ENCODE data around the gene VPS51. TPM values are rescaled to one million over a fixed set of nuclear protein-coding genes. Genes with fewer than 3 reads are reported as not detected.

VPS51 gene
- polyA plus RNA-seq, 2 donors, result 62.3 to 70.4 TPM

DNA sequence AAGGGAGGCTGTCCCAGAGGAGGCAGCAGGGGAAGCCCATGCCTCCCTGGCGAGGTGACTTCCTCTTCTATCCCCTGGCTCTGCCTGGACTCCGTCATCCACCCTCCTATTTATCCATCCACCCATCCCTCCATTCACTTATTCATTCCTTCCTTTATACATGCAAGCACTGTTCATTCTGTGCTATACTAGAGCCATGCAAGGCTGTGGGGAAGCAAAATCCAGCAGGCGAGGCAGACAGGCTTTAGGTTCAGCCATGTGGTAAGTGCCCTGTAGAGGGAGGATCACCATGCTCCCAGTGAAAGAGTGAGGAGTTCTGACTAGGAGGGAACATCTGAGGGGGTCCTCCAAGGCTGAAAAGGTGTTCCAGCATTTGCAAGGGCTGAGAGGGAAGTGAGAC is 36.5 kb upstream of the VPS51 start:
- no peaks in the 10 kb centered on the region for H3K9me3 ChIP-seq (ENCODE audit: control insufficient read depth in 2 of 2, insufficient read depth in 1 of 2, low read depth in 1 of 2, low read length in 1 of 2)
- H3K36me3 ChIP-seq (ENCODE audit: control insufficient read depth in 2 of 2, insufficient read depth in 2 of 2, low read length in 1 of 2), result no peaks in the 10 kb centered on the region
- peaks cover 0 to 4% of the 10 kb centered on the region in 2 donors for H3K4me1 ChIP-seq (ENCODE audit: control insufficient read depth in 2 of 2, insufficient read depth in 2 of 2, low read length in 1 of 2)
- WGBS, 2 donors, result 56 to 67% methylated on average over 3 of the region's 3 CpGs
- H3K27ac ChIP-seq (ENCODE audit: low read depth in 2 of 2, low read length in 1 of 2), result no peak overlapping the region
- H3K27me3 ChIP-seq (ENCODE audit: control insufficient read depth in 1 of 2, insufficient read depth in 2 of 2, low read length in 2 of 2), result no peaks in the 10 kb centered on the region
- no peak overlapping the region for H3K4me3 ChIP-seq (ENCODE audit: low read depth in 1 of 2, low read length in 2 of 2)

DNA sequence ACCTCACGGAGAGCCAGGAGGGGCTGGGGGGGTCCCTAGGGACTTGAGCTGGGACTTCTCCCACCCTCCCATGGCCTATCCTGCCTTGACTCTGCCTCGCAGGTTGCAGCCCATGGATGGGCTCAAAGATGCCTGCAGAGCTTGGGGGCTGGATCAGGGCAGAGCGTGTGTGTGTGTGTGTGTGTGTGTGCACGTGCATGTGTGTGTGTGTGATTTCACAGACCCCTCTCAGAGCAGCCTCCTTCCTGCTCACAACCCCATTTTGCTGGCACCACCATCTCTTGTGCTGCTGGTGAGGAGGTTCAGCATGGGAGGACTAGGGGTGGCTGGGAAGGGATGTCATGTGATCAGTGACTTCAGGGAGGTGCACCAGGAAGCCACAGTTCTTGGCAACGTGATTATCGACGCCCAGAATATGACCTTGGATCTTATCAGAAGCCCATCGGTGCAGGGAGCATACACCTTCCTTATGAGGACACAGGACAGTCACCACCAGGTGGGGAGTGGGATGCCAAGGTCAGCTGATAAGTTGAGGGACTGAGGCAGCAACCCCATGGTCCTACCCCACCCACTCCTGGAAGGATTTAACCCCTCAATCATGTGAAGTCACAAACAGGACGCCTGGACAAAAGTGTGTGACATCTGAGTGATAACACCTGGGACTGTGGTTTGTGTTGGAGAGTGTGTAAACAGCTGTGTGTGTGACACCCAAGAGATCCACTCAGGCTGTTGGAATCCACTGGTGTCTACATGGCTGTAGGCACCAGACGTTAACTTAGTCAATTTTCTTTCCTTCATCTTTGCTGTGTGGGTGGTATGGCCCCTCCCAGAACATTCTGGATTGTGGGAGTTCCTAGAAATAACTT is 35.8 kb upstream of the VPS51 start:
- Histone ChIP-seq H3K27me3 (ENCODE audit: control insufficient read depth in 1 of 2, insufficient read depth in 2 of 2, low read length in 2 of 2) (no peaks in the 10 kb centered on the region), H3K36me3 (ENCODE audit: control insufficient read depth in 2 of 2, insufficient read depth in 2 of 2, low read length in 1 of 2) (no peaks in the 10 kb centered on the region), H3K4me3 (ENCODE audit: low read depth in 1 of 2, low read length in 2 of 2) (no peak overlapping the region), H3K27ac (ENCODE audit: low read depth in 2 of 2, low read length in 1 of 2) (no peak overlapping the region), H3K4me1 (ENCODE audit: control insufficient read depth in 2 of 2, insufficient read depth in 2 of 2, low read length in 1 of 2) (peaks cover 0 to 4% of the 10 kb centered on the region in 2 donors), H3K9me3 (ENCODE audit: control insufficient read depth in 2 of 2, insufficient read depth in 1 of 2, low read depth in 1 of 2, low read length in 1 of 2) (no peaks in the 10 kb centered on the region)
- 47 to 53% methylated on average over 10 of the region's 10 CpGs for WGBS, 2 donors

DNA sequence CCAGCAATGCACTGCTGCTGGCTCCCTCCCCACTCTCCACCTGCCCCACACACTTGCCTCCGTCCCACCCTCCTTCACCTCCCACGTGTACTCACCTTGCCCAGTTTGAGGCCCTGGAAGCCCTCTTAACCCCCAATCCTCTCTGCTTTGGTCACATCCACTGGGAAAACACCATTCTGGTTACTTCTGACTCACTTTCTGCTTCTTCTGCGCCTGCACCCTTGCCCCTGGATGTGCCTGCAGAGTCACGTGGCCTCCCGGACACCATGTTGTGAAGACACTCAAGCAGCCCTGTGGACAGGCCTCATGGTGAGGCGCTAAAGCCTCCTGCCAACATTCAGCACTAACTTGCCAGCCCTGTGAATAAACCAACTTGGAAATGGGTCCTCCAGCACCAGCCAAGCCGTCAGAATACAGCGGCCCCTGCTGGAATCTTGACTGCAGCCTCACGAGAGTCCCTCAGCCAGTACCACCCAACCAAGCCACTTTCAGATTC is 35.1 kb upstream of the VPS51 start:
- Histone ChIP-seq H3K4me3 (ENCODE audit: low read depth in 1 of 2, low read length in 2 of 2) (no peak overlapping the region), H3K36me3 (ENCODE audit: control insufficient read depth in 2 of 2, insufficient read depth in 2 of 2, low read length in 1 of 2) (no peaks in the 10 kb centered on the region), H3K27ac (ENCODE audit: low read depth in 2 of 2, low read length in 1 of 2) (no peak overlapping the region), H3K27me3 (ENCODE audit: control insufficient read depth in 1 of 2, insufficient read depth in 2 of 2, low read length in 2 of 2) (no peaks in the 10 kb centered on the region), H3K9me3 (ENCODE audit: control insufficient read depth in 2 of 2, insufficient read depth in 1 of 2, low read depth in 1 of 2, low read length in 1 of 2) (no peaks in the 10 kb centered on the region), H3K4me1 (ENCODE audit: control insufficient read depth in 2 of 2, insufficient read depth in 2 of 2, low read length in 1 of 2) (peaks cover 0 to 4% of the 10 kb centered on the region in 2 donors)
- WGBS, 2 donors, result 69 to 76% methylated on average over 9 of the region's 9 CpGs

DNA sequence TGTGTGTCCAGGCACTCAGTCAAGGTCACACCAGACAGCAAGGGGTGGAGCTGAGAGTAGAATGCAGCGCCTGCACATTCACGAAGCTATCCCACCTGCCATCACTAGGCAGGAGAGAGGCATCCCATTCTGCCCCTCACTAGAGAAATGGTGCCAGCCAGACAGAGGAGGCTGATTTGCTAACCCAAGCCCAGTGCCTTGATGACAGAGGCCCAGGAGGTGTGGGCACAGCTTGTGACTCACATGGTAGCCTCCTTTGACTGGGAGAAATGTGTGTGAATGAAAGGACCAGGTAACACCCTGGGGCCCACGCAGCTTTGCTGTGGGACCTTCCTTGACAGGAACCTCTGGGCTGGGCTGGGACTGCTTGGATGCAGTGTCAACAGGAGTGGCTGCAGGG is 32.5 kb upstream of the VPS51 start:
- Histone ChIP-seq H3K36me3 (ENCODE audit: control insufficient read depth in 2 of 2, insufficient read depth in 2 of 2, low read length in 1 of 2) (no peaks in the 10 kb centered on the region), H3K4me3 (ENCODE audit: low read depth in 1 of 2, low read length in 2 of 2) (no peak overlapping the region), H3K27ac (ENCODE audit: low read depth in 2 of 2, low read length in 1 of 2) (no peak overlapping the region), H3K9me3 (ENCODE audit: control insufficient read depth in 2 of 2, insufficient read depth in 1 of 2, low read depth in 1 of 2, low read length in 1 of 2) (no peaks in the 10 kb centered on the region), H3K27me3 (ENCODE audit: control insufficient read depth in 1 of 2, insufficient read depth in 2 of 2, low read length in 2 of 2) (no peaks in the 10 kb centered on the region), H3K4me1 (ENCODE audit: control insufficient read depth in 2 of 2, insufficient read depth in 2 of 2, low read length in 1 of 2) (peaks cover 0 to 4% of the 10 kb centered on the region in 2 donors)
- 67 to 76% methylated on average over 3 of the region's 3 CpGs for WGBS, 2 donors

DNA sequence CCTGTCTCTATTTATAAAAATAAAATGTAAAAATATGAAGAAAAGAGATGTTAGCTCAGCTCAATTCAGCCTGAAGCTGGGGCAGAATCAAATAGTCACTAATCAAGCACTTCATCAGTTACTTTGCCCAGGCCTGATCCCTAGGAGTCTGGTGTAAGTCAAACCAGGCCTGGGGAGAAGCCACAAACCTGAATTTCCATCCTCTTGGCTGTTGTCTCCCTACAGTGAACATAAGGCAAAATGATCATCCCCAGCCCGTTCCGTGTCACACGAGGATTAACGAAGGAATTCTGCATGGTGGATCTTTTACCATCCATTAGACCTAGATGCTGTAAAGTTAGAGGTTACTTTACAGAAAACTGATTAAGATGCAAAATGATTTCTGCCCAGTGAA is 31.2 kb upstream of the VPS51 start:
- 81 to 85% methylated on average over 4 of the region's 4 CpGs for WGBS, 2 donors
- Histone ChIP-seq H3K4me1 (ENCODE audit: control insufficient read depth in 2 of 2, insufficient read depth in 2 of 2, low read length in 1 of 2) (peaks cover 0 to 4% of the 10 kb centered on the region in 2 donors), H3K27ac (ENCODE audit: low read depth in 2 of 2, low read length in 1 of 2) (no peak overlapping the region), H3K36me3 (ENCODE audit: control insufficient read depth in 2 of 2, insufficient read depth in 2 of 2, low read length in 1 of 2) (no peaks in the 10 kb centered on the region), H3K4me3 (ENCODE audit: low read depth in 1 of 2, low read length in 2 of 2) (no peak overlapping the region), H3K27me3 (ENCODE audit: control insufficient read depth in 1 of 2, insufficient read depth in 2 of 2, low read length in 2 of 2) (no peaks in the 10 kb centered on the region), H3K9me3 (ENCODE audit: control insufficient read depth in 2 of 2, insufficient read depth in 1 of 2, low read depth in 1 of 2, low read length in 1 of 2) (no peaks in the 10 kb centered on the region)

DNA sequence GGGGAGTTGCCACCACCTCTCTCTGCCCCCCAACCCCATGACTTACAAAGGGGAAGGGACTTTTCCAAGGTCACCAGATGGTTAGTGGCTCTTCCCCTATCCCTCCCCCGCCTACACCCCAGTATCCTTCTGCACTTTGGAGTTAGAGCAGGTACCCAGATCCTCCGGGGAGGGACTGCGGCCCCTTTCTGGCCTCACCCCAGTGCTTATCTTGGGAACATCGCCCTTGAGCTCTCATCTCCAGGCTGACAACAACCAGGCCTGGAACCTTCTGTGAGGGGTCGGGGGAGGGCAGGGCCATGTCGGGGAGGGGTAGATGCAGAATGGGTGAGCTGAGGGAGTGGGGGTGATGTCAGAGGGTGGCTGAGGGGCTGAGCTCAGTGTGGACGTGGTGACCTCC is 30.2 kb upstream of the VPS51 start:
- Histone ChIP-seq H3K27me3 (ENCODE audit: control insufficient read depth in 1 of 2, insufficient read depth in 2 of 2, low read length in 2 of 2) (no peaks in the 10 kb centered on the region), H3K9me3 (ENCODE audit: control insufficient read depth in 2 of 2, insufficient read depth in 1 of 2, low read depth in 1 of 2, low read length in 1 of 2) (no peaks in the 10 kb centered on the region)
- WGBS, 2 donors, result 83 to 84% methylated on average over 7 of the region's 7 CpGs

DNA sequence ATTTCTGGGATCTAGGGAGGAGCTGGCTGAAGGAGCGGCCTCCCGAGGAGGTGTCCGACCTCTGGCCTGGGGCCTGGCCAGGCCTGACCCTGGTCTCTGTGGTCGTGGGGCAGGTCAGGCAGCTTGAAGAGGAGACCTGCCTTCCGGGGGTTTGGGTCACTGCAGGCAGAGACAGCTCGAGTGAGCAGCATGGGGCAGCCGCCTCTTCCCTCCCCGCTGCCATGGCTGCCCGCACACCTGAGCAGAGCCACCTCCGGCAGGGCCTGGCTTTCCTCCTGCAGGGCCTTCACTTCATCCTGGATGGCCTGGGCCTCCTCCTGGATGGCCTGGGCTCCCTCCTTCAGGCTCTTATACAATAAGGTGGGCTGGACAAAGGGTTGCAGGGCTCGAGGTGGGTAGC is 29.7 kb upstream of the VPS51 start:
- Histone ChIP-seq H3K9me3 (ENCODE audit: control insufficient read depth in 2 of 2, insufficient read depth in 1 of 2, low read depth in 1 of 2, low read length in 1 of 2) (no peaks in the 10 kb centered on the region), H3K27ac (ENCODE audit: low read depth in 2 of 2, low read length in 1 of 2) (no peak overlapping the region), H3K4me3 (ENCODE audit: low read depth in 1 of 2, low read length in 2 of 2) (no peak overlapping the region), H3K36me3 (ENCODE audit: control insufficient read depth in 2 of 2, insufficient read depth in 2 of 2, low read length in 1 of 2) (no peaks in the 10 kb centered on the region), H3K27me3 (ENCODE audit: control insufficient read depth in 1 of 2, insufficient read depth in 2 of 2, low read length in 2 of 2) (no peaks in the 10 kb centered on the region), H3K4me1 (ENCODE audit: control insufficient read depth in 2 of 2, insufficient read depth in 2 of 2, low read length in 1 of 2) (peaks cover 0 to 2% of the 10 kb centered on the region in 2 donors)
- 76 to 80% methylated on average over 10 to 11 of the region's 11 CpGs for WGBS, 2 donors

More for the DNA sequence above, 30.2 kb upstream of the VPS51 start:
- Histone ChIP-seq H3K4me3 (ENCODE audit: low read depth in 1 of 2, low read length in 2 of 2) (no peak overlapping the region), H3K27ac (ENCODE audit: low read depth in 2 of 2, low read length in 1 of 2) (no peak overlapping the region), H3K4me1 (ENCODE audit: control insufficient read depth in 2 of 2, insufficient read depth in 2 of 2, low read length in 1 of 2) (peaks cover 0 to 2% of the 10 kb centered on the region in 2 donors), H3K36me3 (ENCODE audit: control insufficient read depth in 2 of 2, insufficient read depth in 2 of 2, low read length in 1 of 2) (no peaks in the 10 kb centered on the region)

DNA sequence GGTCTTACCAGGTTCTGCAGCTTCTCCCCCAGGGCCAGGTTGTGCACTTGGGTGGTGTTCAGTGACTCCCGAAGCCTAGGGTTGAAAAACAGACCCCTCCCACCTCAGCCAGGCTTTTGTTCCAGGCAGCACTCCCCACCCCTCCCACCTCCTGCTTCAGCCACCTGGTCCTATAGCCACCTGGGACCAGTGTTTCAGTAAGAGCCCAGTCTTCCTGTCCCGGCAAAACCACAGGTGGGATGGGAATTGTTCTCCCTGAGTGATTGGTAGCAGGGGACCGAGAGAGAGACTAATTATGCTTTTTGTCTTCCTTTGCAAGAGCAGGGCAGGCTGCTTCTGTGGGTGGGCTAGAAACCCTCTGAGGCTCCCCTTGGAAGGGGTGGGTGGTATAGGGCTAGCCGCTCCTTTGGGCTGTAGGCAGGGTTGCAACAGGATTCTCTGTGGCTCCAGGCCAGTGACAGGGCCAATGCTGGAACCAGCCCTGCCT is 29.2 kb upstream of the VPS51 start:
- no peak overlapping the region for H3K4me3 ChIP-seq (ENCODE audit: low read depth in 1 of 2, low read length in 2 of 2)
- H3K9me3 ChIP-seq (ENCODE audit: control insufficient read depth in 2 of 2, insufficient read depth in 1 of 2, low read depth in 1 of 2, low read length in 1 of 2), result no peaks in the 10 kb centered on the region
- no peaks in the 10 kb centered on the region for H3K36me3 ChIP-seq (ENCODE audit: control insufficient read depth in 2 of 2, insufficient read depth in 2 of 2, low read length in 1 of 2)
- no peaks in the 10 kb centered on the region for H3K27me3 ChIP-seq (ENCODE audit: control insufficient read depth in 1 of 2, insufficient read depth in 2 of 2, low read length in 2 of 2)
- peaks cover 0 to 2% of the 10 kb centered on the region in 2 donors for H3K4me1 ChIP-seq (ENCODE audit: control insufficient read depth in 2 of 2, insufficient read depth in 2 of 2, low read length in 1 of 2)
- no peak overlapping the region for H3K27ac ChIP-seq (ENCODE audit: low read depth in 2 of 2, low read length in 1 of 2)
- WGBS, 2 donors, result 80% methylated on average over 4 of the region's 4 CpGs

DNA sequence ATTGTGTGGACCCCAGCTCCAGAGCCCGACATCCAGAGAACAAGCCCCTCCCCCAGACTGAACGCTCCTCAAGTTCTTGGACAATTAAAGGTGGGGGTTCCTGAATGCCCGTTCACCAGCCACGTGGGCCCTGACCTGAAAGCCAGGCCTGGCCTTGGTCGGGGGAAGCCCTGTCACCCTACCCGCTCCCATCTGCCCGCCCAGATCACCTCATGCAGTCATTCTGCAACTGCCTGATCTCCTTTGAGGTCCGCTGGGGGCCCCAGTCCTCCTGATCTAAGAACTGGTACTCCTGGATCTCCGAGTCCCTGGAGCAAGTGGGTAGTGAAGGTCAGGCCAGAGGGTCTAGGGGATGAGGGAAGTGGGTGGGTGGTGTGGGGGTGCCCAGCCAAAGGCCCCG is 28.6 kb upstream of the VPS51 start:
- no peaks in the 10 kb centered on the region for H3K36me3 ChIP-seq (ENCODE audit: control insufficient read depth in 2 of 2, insufficient read depth in 2 of 2, low read length in 1 of 2)
- WGBS, 2 donors, result 78 to 81% methylated on average over 10 of the region's 10 CpGs
- peaks cover 0 to 2% of the 10 kb centered on the region in 2 donors for H3K4me1 ChIP-seq (ENCODE audit: control insufficient read depth in 2 of 2, insufficient read depth in 2 of 2, low read length in 1 of 2)
- H3K4me3 ChIP-seq (ENCODE audit: low read depth in 1 of 2, low read length in 2 of 2), result no peak overlapping the region
- no peak overlapping the region for H3K27ac ChIP-seq (ENCODE audit: low read depth in 2 of 2, low read length in 1 of 2)
- H3K9me3 ChIP-seq (ENCODE audit: control insufficient read depth in 2 of 2, insufficient read depth in 1 of 2, low read depth in 1 of 2, low read length in 1 of 2), result no peaks in the 10 kb centered on the region
- H3K27me3 ChIP-seq (ENCODE audit: control insufficient read depth in 1 of 2, insufficient read depth in 2 of 2, low read length in 2 of 2), result no peaks in the 10 kb centered on the region

DNA sequence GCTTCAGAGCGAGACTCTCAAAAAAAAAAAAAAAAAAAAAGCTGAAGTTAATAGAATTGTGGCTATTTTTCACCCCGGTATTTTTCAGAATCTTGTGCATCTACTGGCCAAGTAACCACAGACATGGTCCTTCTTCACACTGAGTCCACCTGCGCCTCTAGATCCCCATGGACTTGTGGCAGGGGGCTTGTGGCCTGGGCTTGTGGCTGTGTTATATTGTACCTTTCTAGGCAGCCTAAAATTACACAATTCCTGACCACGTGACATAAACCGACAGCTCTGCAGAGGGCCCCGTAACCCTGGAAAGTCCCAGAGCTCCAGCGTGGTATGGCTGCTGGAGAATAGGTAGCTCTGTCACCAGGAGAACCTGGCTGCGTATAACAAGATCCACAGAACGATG is 26.8 kb upstream of the VPS51 start:
- H3K9me3 ChIP-seq (ENCODE audit: control insufficient read depth in 2 of 2, insufficient read depth in 1 of 2, low read depth in 1 of 2, low read length in 1 of 2), result no peaks in the 10 kb centered on the region
- no peaks in the 10 kb centered on the region for H3K36me3 ChIP-seq (ENCODE audit: control insufficient read depth in 2 of 2, insufficient read depth in 2 of 2, low read length in 1 of 2)
- no peaks in the 10 kb centered on the region for H3K27me3 ChIP-seq (ENCODE audit: control insufficient read depth in 1 of 2, insufficient read depth in 2 of 2, low read length in 2 of 2)
- WGBS, 2 donors, result 48 to 53% methylated on average over 9 of the region's 9 CpGs
- H3K4me1 ChIP-seq (ENCODE audit: control insufficient read depth in 2 of 2, insufficient read depth in 2 of 2, low read length in 1 of 2), result no peaks in the 10 kb centered on the region
- H3K4me3 ChIP-seq (ENCODE audit: low read depth in 1 of 2, low read length in 2 of 2), result no peak overlapping the region
- no peak overlapping the region for H3K27ac ChIP-seq (ENCODE audit: low read depth in 2 of 2, low read length in 1 of 2)

Measured in esophagus (tissue), 2 donors.